CD4-positive, alpha-beta memory T cell (primary cell): ENCODE results near the gene CCDC57. TPM values are rescaled to one million over a fixed set of nuclear protein-coding genes. Genes with fewer than 3 reads are reported as not detected.

Experiments
- CTCF ChIA-PET: fragments of 350-600 bp; sonication (Branson Sonifier 250); formaldehyde crosslinking; loops from one replicate; lab custom pipeline; 2021; ENCODE audit warnings: inconsistent platforms; ENCODE audit not compliant: partially characterized antibody; lab: Charles Lee
- POLR2A ChIA-PET: fragments of 350-600 bp; sonication (Branson Sonifier 250); formaldehyde crosslinking; loops from one replicate; lab custom pipeline; 2021; ENCODE audit not compliant: partially characterized antibody; lab: Charles Lee
- DNase-seq, 5 donors: peaks; one replicate each; pipeline versions ENCODE4 v3.0.0 to v3.0.0-alpha.2; 2020 to 2022; ENCODE audit warnings: mixed read lengths in 1 of 5
- H3K27ac ChIP-seq: one replicate; pipeline ENCODE4 v1.7.0; 2013; ENCODE audit warnings: low read depth, low read length
- H3K27me3 ChIP-seq: 2 replicates; pipeline ENCODE4 v1.7.0; 2013; ENCODE audit warnings: mild to moderate bottlenecking, low read length, moderate library complexity; ENCODE audit not compliant: insufficient read depth
- H3K36me3 ChIP-seq: 2 replicates; pipeline ENCODE4 v1.7.0; 2013; ENCODE audit warnings: mild to moderate bottlenecking, low read length, moderate library complexity; ENCODE audit not compliant: insufficient read depth
- H3K4me1 ChIP-seq: 2 replicates; pipeline ENCODE4 v1.7.0; 2013; ENCODE audit warnings: mild to moderate bottlenecking, low read length, moderate library complexity; ENCODE audit not compliant: insufficient read depth
- H3K4me3 ChIP-seq, 2 donors: one replicate each; pipeline ENCODE4 v1.7.0; 2013; ENCODE audit warnings: low read length in 2 of 2, mild to moderate bottlenecking in 1 of 2
- H3K9me3 ChIP-seq, 2 donors: one replicate each; pipeline ENCODE4 v1.7.0; 2013; ENCODE audit warnings: low read length in 2 of 2, control low read depth in 1 of 2; ENCODE audit not compliant: control insufficient read depth in 1 of 2
- H3K27ac Mint-ChIP-seq, 7 donors: one replicate each; pipeline ENCODE4 v1.8.0; 2020 to 2021; ENCODE audit warnings: mixed read lengths in 7 of 7, mild to moderate bottlenecking in 6 of 7, inconsistent platforms in 3 of 7, moderate library complexity in 3 of 7
- H3K27me3 Mint-ChIP-seq, 2 donors: one replicate each; pipeline ENCODE4 v1.8.0; 2020 to 2021; ENCODE audit warnings: mixed read lengths in 2 of 2
- H3K36me3 Mint-ChIP-seq, 2 donors: one replicate each; pipeline ENCODE4 v1.8.0; 2020 to 2021; ENCODE audit warnings: mixed read lengths in 2 of 2, inconsistent platforms in 1 of 2, mild to moderate bottlenecking in 1 of 2
- H3K4me1 Mint-ChIP-seq, 4 donors: one replicate each; pipeline ENCODE4 v1.8.0; 2020 to 2021; ENCODE audit warnings: mixed read lengths in 4 of 4, mild to moderate bottlenecking in 1 of 4
- H3K4me3 Mint-ChIP-seq, 8 donors: one replicate each; pipeline ENCODE4 v1.8.0; 2020 to 2021; ENCODE audit warnings: mixed read lengths in 8 of 8, mild to moderate bottlenecking in 7 of 8, moderate library complexity in 6 of 8, inconsistent platforms in 3 of 8
- H3K9me3 Mint-ChIP-seq, 8 donors: one replicate each; pipeline ENCODE4 v1.8.0; 2020 to 2021; ENCODE audit warnings: mixed read lengths in 8 of 8, mild to moderate bottlenecking in 5 of 8, inconsistent platforms in 3 of 8, moderate library complexity in 1 of 8
- intact Hi-C: fragments of 100-400 bp; cut with micrococcal nuclease; formaldehyde crosslinking; loops from one replicate; pipeline ENCODE4 v1.15.1; 2023
- polyA plus RNA-seq, 2 donors: library from polyadenylated mRNA; unstranded; fragments of 300-500 nt; fragmentation: Illumina TruSeq; gene quantifications; one replicate each; pipeline ENCODE4 v1.2.3, GENCODE V29; 2021
- total RNA-seq, 2 experiments: library from RNA; stranded (reverse); gene quantifications; one replicate each; pipeline ENCODE4 v1.2.3, GENCODE V29; 2021

The CCDC57 gene
- total and polyA plus RNA-seq, 4 experiments from 2014 or later, result 41.6 to 88.7 (median 62.0) TPM

GRCh38 chr17:82154881-82155331, 57.7 kb downstream of the CCDC57 start:
- intact Hi-C loops, result loop anchor here (1.0 to 5.0 kb wide), 4 partner anchors 28 to 193 kb away; partner anchors contain the start of genes FASN and NOTUM
- Mint-ChIP-seq H3K27ac (no peak overlapping the region), H3K36me3 (peaks cover 9 to 12% of the 10 kb centered on the region in 2 donors), H3K4me3 (no peak overlapping the region), H3K27me3 (no peaks in the 10 kb centered on the region), H3K9me3 (no peaks in the 10 kb centered on the region), H3K4me1 (peaks cover 5 to 7% (median 6%) of the 10 kb centered on the region in 4 donors)
- H3K27ac ChIP-seq, result no peak overlapping the region
- H3K9me3 ChIP-seq, result no peaks in the 10 kb centered on the region
- peaks cover under 1% of the 10 kb centered on the region for H3K36me3 ChIP-seq
- peaks cover 9% of the 10 kb centered on the region for H3K4me1 ChIP-seq
- H3K27me3 ChIP-seq, result no peaks in the 10 kb centered on the region
- CTCF ChIA-PET, result interaction anchor here (0.6 to 7.3 kb wide), 7 partner anchors 27 to 196 kb away, joined by 3 to 70 read pairs (median 4); partner anchors contain the start of genes CENPX, DCXR, LRRC45 and RAC3
- no peak for DNase-seq
- no peak overlapping the region for H3K4me3 ChIP-seq
- POLR2A ChIA-PET, result interaction anchor here (0.8 to 2.0 kb wide), 5 partner anchors 28 to 125 kb away, joined by 3 to 16 read pairs (median 4); partner anchors contain the start of genes DCXR, DUS1L and FASN

- ChIA-PET POLR2A (interaction anchor here (0.6 to 2.0 kb wide), 5 partner anchors 27 to 126 kb away, joined by 3 to 16 read pairs (median 4); partner anchors contain the start of genes DCXR and FASN), CTCF (interaction anchor here (0.6 to 7.3 kb wide), 9 partner anchors 11 to 262 kb away, joined by 3 to 70 read pairs (median 3); partner anchors contain the start of genes CENPX, DCXR, LRRC45 and RAC3)
- no peaks in the 10 kb centered on the region for H3K27me3 ChIP-seq
- no peak overlapping the region for H3K27ac ChIP-seq
- Mint-ChIP-seq H3K4me1 (peaks cover 5 to 7% (median 6%) of the 10 kb centered on the region in 4 donors), H3K27ac (peak overlapping the region in 6 of 7 donors; percentile 74 to 93 (median 89)), H3K4me3 (no peak overlapping the region), H3K9me3 (no peaks in the 10 kb centered on the region), H3K27me3 (no peaks in the 10 kb centered on the region), H3K36me3 (peaks cover 0 to 6% of the 10 kb centered on the region in 2 donors)
- no peaks in the 10 kb centered on the region for H3K9me3 ChIP-seq
- peaks cover 9% of the 10 kb centered on the region for H3K4me1 ChIP-seq
- intact Hi-C loops, result loop anchor here (1.0 to 5.0 kb wide), 4 partner anchors 27 to 192 kb away; partner anchors contain the start of genes FASN and NOTUM
- H3K4me3 ChIP-seq, result no peak overlapping the region
- H3K36me3 ChIP-seq, result no peaks in the 10 kb centered on the region
- peak; percentile 76 to 86 (median 81) for DNase-seq
Measured at GRCh38 chr17:82153745-82154375, 58.8 kb downstream of the CCDC57 start.

- intact Hi-C loops, result loop anchor here (5.0 kb wide), 1 partner anchor 191 kb away; the partner anchor contains the start of gene NOTUM
- Histone ChIP-seq H3K36me3 (no peaks in the 10 kb centered on the region), H3K27me3 (no peaks in the 10 kb centered on the region), H3K9me3 (no peaks in the 10 kb centered on the region), H3K27ac (no peak overlapping the region), H3K4me3 (no peak overlapping the region), H3K4me1 (peaks cover 9% of the 10 kb centered on the region)
- Mint-ChIP-seq H3K9me3 (no peaks in the 10 kb centered on the region), H3K27ac (peak overlapping the region in 6 of 7 donors; percentile 31 to 93 (median 89)), H3K4me1 (peaks cover 5 to 7% (median 6%) of the 10 kb centered on the region in 4 donors), H3K27me3 (no peaks in the 10 kb centered on the region), H3K4me3 (no peak overlapping the region), H3K36me3 (peaks cover 0 to 6% of the 10 kb centered on the region in 2 donors)
- DNase-seq, result no peak
- POLR2A ChIA-PET, result interaction anchor here (0.6 to 2.0 kb wide), 2 partner anchors 116 to 125 kb away, joined by 3 to 4 read pairs; partner anchors contain the start of gene DCXR
- CTCF ChIA-PET, result interaction anchor here (0.7 to 7.3 kb wide), 5 partner anchors 66 to 194 kb away, joined by 3 to 70 read pairs (median 3); partner anchors contain the start of genes DCXR and RAC3
Measured at GRCh38 chr17:82153295-82153691, 59.3 kb downstream of the CCDC57 start.

- ChIA-PET POLR2A (interaction anchor here (1.6 kb wide), 1 partner anchor 122 kb away, joined by 10 read pairs; the partner anchor contains the start of gene RAC3), CTCF (interaction anchor here (1.1 to 7.3 kb wide), 3 partner anchors 122 to 193 kb away, joined by 3 to 70 read pairs (median 6); partner anchors contain the start of genes NOTUM and RAC3)
- no peaks in the 10 kb centered on the region for H3K9me3 Mint-ChIP-seq
- intact Hi-C loops, result loop anchor here (5.0 kb wide), 1 partner anchor 190 kb away; the partner anchor contains the start of gene NOTUM
- peaks cover 5 to 7% (median 6%) of the 10 kb centered on the region in 4 donors for H3K4me1 Mint-ChIP-seq
- H3K36me3 Mint-ChIP-seq, result peaks cover 0 to 6% of the 10 kb centered on the region in 2 donors
- no peak for DNase-seq
- no peak overlapping the region for H3K4me3 Mint-ChIP-seq
- no peaks in the 10 kb centered on the region for H3K27me3 Mint-ChIP-seq
- H3K4me1 ChIP-seq, result peaks cover 9% of the 10 kb centered on the region
- peak overlapping the region in 4 of 7 donors; percentile 29 to 93 (median 46) for H3K27ac Mint-ChIP-seq
- H3K36me3 ChIP-seq, result no peaks in the 10 kb centered on the region
- no peak overlapping the region for H3K27ac ChIP-seq
- no peak overlapping the region for H3K4me3 ChIP-seq
- H3K27me3 ChIP-seq, result no peaks in the 10 kb centered on the region
- H3K9me3 ChIP-seq, result no peaks in the 10 kb centered on the region
Measured at GRCh38 chr17:82152556-82153294, 59.9 kb downstream of the CCDC57 start.

GRCh38 chr17:82152114-82152513, 60.5 kb downstream of the CCDC57 start:
- Mint-ChIP-seq H3K9me3 (no peaks in the 10 kb centered on the region), H3K27ac (peak overlapping the region in 1 of 7 donors; percentile 36), H3K36me3 (peaks cover 3 to 6% of the 10 kb centered on the region in 2 donors), H3K27me3 (no peaks in the 10 kb centered on the region), H3K4me3 (no peak overlapping the region), H3K4me1 (peaks cover 5 to 7% (median 6%) of the 10 kb centered on the region in 4 donors)
- no peaks in the 10 kb centered on the region for H3K36me3 ChIP-seq
- H3K4me1 ChIP-seq, result peaks cover 9% of the 10 kb centered on the region
- H3K9me3 ChIP-seq, result no peaks in the 10 kb centered on the region
- H3K27me3 ChIP-seq, result no peaks in the 10 kb centered on the region
- ChIA-PET POLR2A (interaction anchor here (1.6 kb wide), 1 partner anchor 122 kb away, joined by 10 read pairs; the partner anchor contains the start of gene RAC3), CTCF (interaction anchor here (1.0 to 7.3 kb wide), 3 partner anchors 114 to 192 kb away, joined by 3 to 70 read pairs (median 6); partner anchors contain the start of genes DCXR, NOTUM and RAC3)
- no peak overlapping the region for H3K4me3 ChIP-seq
- no peak for DNase-seq
- intact Hi-C loops, result loop anchor here (5.0 kb wide), 1 partner anchor 190 kb away; the partner anchor contains the start of gene NOTUM
- H3K27ac ChIP-seq, result no peak overlapping the region

- H3K4me3 Mint-ChIP-seq, result no peak overlapping the region
- H3K27me3 Mint-ChIP-seq, result no peaks in the 10 kb centered on the region
- DNase-seq, result no peak
- H3K9me3 ChIP-seq, result no peaks in the 10 kb centered on the region
- CTCF ChIA-PET, result interaction anchor here (1.0 to 7.3 kb wide), 3 partner anchors 113 to 191 kb away, joined by 3 to 70 read pairs (median 6); partner anchors contain the start of genes DCXR, NOTUM and RAC3
- H3K36me3 ChIP-seq, result no peaks in the 10 kb centered on the region
- no peak overlapping the region for H3K27ac ChIP-seq
- H3K4me1 Mint-ChIP-seq, result peaks cover 5 to 6% (median 6%) of the 10 kb centered on the region in 4 donors
- peaks cover 9% of the 10 kb centered on the region for H3K4me1 ChIP-seq
- H3K27ac Mint-ChIP-seq, result peak overlapping the region in 2 of 7 donors; percentile 17 to 36
- H3K27me3 ChIP-seq, result no peaks in the 10 kb centered on the region
- POLR2A ChIA-PET, result interaction anchor here (1.6 kb wide), 1 partner anchor 121 kb away, joined by 10 read pairs; the partner anchor contains the start of gene RAC3
- peaks cover 8 to 9% of the 10 kb centered on the region in 2 donors for H3K36me3 Mint-ChIP-seq
- intact Hi-C loops, result loop anchor here (5.0 kb wide), 1 partner anchor 189 kb away; the partner anchor contains the start of gene NOTUM
- no peaks in the 10 kb centered on the region for H3K9me3 Mint-ChIP-seq
- no peak overlapping the region for H3K4me3 ChIP-seq
Measured at GRCh38 chr17:82151106-82151957, 61.3 kb downstream of the CCDC57 start.
